Upper lobe of left lung (tissue), 4 donors: Measurements from ENCODE around the gene COL11A1.

ENCODE experiments used
- CTCF ChIP-seq, 6 experiments: fragments of 450-650 bp in 4 of 6; fragments of 200-600 bp in 2 of 6; sonication (generic) in 2 of 6; IDR thresholded peaks; one replicate each; pipeline ENCODE4 v1.5.1; 2016 to 2019; ENCODE audit warnings: antibody characterized with exemption in 6 of 6
- POLR2A ChIP-seq, 4 donors: fragments of 450-650 bp; IDR thresholded peaks; one replicate each; pipeline ENCODE4 v1.5.1; 2016 to 2017; ENCODE audit warnings: antibody characterized with exemption in 4 of 4, mild to moderate bottlenecking in 2 of 4

- TF ChIP-seq POLR2A (IDR thresholded peaks at IDR 0.05): no peak
- TF ChIP-seq CTCF (IDR thresholded peaks at IDR 0.05): no peak
Observed at GRCh38 chr1:102886638-102887037, 221.7 kb downstream of the COL11A1 start.
